Chondrocyte (in vitro differentiated cells): Measurements from ENCODE around the gene VDAC1. TPM values are rescaled to one million over a fixed set of nuclear protein-coding genes. Genes with fewer than 3 reads are reported as not detected.
A peak's percentile ranks its signal among the peaks of the same experiment; 100 is the strongest.

Experiments
- DNase-seq: peaks from one replicate; pipeline ENCODE4 v3.0.0; 2021; ENCODE audit warnings: mixed read lengths, low spot score
- H3K27ac Mint-ChIP-seq: one replicate; pipeline ENCODE4 v1.8.0; 2021; ENCODE audit warnings: mild to moderate bottlenecking, moderate library complexity, mixed read lengths; ENCODE audit not compliant: unreplicated experiment
- H3K27me3 Mint-ChIP-seq: 2 replicates; pipeline ENCODE4 v1.8.0; 2021; ENCODE audit warnings: low read depth, mixed read lengths
- H3K36me3 Mint-ChIP-seq: 2 replicates; pipeline ENCODE4 v1.8.0; 2021; ENCODE audit warnings: low read depth, mixed read lengths
- H3K4me1 Mint-ChIP-seq: 2 replicates; pipeline ENCODE4 v1.8.0; 2021; ENCODE audit warnings: low read depth, mild to moderate bottlenecking, mixed read lengths
- H3K4me3 Mint-ChIP-seq: one replicate; pipeline ENCODE4 v1.8.0; 2021; ENCODE audit warnings: mild to moderate bottlenecking, moderate library complexity, mixed read lengths; ENCODE audit not compliant: unreplicated experiment
- H3K9me3 Mint-ChIP-seq: 2 replicates; pipeline ENCODE4 v1.8.0; 2021; ENCODE audit warnings: low read depth, mixed read lengths
- CTCF ChIP-seq: fragments of 200-600 bp; sonication (generic); IDR thresholded peaks from 2 replicates; pipeline ENCODE4 v1.5.0; 2021; ENCODE audit warnings: antibody characterized with exemption, mild to moderate bottlenecking, moderate library complexity
- long read RNA-seq: library from polyadenylated mRNA; stranded (forward); transcript quantifications from one replicate; pipeline ENCODE4 v2.0.0, GENCODE V29; 2021
- total RNA-seq: library from RNA; stranded (reverse); gene quantifications from 3 replicates; pipeline ENCODE4 v1.2.1, GENCODE V29; 2021

VDAC1 gene, protein sequence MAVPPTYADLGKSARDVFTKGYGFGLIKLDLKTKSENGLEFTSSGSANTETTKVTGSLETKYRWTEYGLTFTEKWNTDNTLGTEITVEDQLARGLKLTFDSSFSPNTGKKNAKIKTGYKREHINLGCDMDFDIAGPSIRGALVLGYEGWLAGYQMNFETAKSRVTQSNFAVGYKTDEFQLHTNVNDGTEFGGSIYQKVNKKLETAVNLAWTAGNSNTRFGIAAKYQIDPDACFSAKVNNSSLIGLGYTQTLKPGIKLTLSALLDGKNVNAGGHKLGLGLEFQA
- total RNA-seq = 138 to 173 TPM (median 143 TPM) in 3 replicates
- long read RNA-seq, transcript VDAC1-203 (9 exons, 1,873 nt) = major isoform, 206 of 275 reads
- long read RNA-seq, transcript VDAC1-202 (9 exons, 1,807 nt) = minor isoform, 49 of 275 reads
- long read RNA-seq, partial matches to known transcripts = 5 of 275 reads
- long read RNA-seq, other reads (novel, unspliced or antisense) = 12 of 275 reads

DNA sequence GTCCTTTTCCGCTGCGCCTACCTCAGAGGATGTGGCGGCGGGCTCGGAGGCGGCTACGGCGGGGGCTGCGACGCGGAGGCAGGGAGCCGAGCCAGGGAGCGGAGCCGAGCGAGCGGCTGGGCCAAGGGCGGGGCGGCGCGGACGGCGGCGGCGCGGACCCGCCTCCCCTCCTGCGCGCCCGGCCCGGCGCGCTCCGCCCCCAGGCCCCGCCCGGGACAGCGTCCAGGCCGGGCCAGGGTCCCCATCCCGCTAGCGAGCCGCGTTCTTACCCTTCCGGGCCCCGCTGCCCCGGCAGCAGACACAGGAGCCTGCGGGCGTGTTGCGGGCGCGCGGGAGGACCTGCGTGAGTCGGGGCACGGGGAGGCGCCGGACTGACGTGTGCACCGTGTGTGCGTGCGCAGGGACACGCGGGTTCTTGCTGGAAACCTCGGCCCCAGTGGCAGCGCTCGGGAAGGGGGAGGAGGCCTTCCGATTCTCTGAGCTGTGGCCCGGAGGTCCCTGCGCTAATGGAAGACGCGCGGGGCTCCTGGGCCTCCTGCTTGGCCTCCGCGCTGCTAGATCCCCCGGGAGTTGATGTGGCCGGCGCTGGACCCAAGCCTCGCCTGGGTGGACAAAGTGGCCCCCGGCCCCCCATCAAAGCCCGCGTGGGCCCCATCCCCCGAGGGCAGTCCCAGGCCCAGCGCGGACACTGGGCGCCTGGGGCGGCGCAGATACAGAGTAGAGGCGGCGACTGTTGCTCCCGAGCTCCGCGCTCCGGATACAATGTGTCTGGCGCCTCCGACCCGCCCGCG is at the start of gene VDAC1:
Gene VDAC1 (minus strand): TSS at position 350 of the 791 bp plus-strand sequence. CDS start 11,963 bp downstream, outside the sequence.
- Mint-ChIP-seq H3K27me3 (no peaks in the 10 kb centered on the region), H3K4me1 (peaks cover 41% of the 10 kb centered on the region), H3K27ac (peak within 1 kb of the TSS; percentile 96), H3K9me3 (no peaks in the 10 kb centered on the region), H3K4me3 (peak within 1 kb of the TSS; percentile 83), H3K36me3 (peaks cover 3% of the 10 kb centered on the region)
- DNase-seq = peak; percentile 94
- peak; percentile 54 for TF ChIP-seq CTCF

DNA sequence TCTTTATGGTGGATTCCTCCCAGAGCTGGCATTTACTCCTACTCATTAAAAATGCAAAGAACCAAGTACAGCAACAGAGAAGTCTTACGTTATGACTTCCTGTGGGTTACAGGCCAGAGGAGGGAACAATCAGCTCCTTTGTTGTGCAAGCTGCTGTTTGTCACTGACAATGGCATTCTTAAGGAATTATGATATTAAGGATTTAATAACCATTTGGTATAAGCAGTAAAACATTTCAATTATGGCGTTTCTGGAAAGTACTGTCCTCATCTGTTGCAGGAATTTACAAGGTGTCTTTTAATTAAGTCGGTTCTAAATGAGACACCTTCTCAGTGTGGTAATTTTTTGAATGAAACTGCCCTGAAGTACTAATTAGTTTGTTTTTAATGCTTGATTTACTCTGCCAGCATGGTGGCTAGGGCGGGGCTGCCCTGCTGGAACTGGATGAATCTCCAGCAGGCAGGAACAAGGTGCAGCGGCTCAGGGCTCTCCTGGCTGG is 49.1 kb upstream of the VDAC1 start:
- TF ChIP-seq CTCF = no peak
- Mint-ChIP-seq H3K36me3 (no peaks in the 10 kb centered on the region), H3K4me1 (peaks cover 5% of the 10 kb centered on the region), H3K9me3 (no peaks in the 10 kb centered on the region), H3K27me3 (peaks cover 3% of the 10 kb centered on the region), H3K4me3 (no peak overlapping the region), H3K27ac (no peak overlapping the region)
- no peak for DNase-seq

DNA sequence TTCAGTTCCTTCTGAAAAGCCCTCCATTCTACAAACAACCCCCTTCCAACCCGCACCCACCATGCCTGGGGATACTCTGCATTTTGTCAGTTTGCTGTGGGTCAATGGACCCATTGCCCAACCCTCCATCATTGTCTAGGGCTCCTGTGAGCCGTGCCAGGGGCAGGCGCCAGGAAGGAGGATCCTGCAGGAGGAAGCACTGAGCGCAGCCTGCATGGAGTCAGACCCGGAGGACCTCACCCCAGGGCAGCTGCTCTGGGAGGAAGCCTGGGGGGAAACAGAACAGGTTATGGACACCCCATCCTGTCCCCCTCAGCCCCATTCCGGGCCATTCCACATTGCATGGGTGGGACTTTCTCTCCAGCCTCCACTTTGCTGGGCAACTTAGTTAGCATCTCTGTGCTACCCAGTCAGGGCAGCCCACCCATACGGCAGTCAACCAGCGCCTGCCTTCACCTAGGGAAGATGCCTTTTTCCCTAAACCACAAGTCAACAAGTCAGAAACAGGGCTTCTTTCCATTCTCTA is 48.6 kb upstream of the VDAC1 start:
- no peak overlapping the region for H3K4me3 Mint-ChIP-seq
- no peaks in the 10 kb centered on the region for H3K9me3 Mint-ChIP-seq
- no peaks in the 10 kb centered on the region for H3K36me3 Mint-ChIP-seq
- H3K4me1 Mint-ChIP-seq = no peaks in the 10 kb centered on the region
- TF ChIP-seq CTCF = no peak
- H3K27ac Mint-ChIP-seq = no peak overlapping the region
- DNase-seq = no peak
- peaks cover 3% of the 10 kb centered on the region for H3K27me3 Mint-ChIP-seq

DNA sequence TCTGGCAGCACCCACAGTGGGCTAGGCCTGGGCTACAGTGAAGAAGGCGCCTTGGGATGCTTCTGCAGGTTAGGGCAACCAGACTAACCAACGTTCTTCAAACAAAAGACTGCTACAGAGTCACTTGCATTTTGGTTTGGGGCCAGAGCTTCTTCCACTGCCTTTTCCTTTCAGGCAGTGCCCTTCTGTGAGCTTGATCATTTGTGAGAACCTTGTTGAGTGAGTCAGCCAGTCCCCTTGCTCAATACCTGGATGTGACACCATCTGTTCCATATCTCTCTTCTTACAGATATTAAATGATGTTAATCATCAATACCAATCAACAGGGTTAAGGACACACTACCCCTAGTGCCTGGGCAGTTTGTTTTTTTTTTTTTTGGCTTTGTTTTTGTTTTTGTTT is 46.5 kb upstream of the VDAC1 start:
- no peak for TF ChIP-seq CTCF
- H3K9me3 Mint-ChIP-seq = no peaks in the 10 kb centered on the region
- peaks cover 3% of the 10 kb centered on the region for H3K27me3 Mint-ChIP-seq
- H3K27ac Mint-ChIP-seq = no peak overlapping the region
- DNase-seq = no peak
- H3K36me3 Mint-ChIP-seq = no peaks in the 10 kb centered on the region
- no peak overlapping the region for H3K4me3 Mint-ChIP-seq
- H3K4me1 Mint-ChIP-seq = no peaks in the 10 kb centered on the region

DNA sequence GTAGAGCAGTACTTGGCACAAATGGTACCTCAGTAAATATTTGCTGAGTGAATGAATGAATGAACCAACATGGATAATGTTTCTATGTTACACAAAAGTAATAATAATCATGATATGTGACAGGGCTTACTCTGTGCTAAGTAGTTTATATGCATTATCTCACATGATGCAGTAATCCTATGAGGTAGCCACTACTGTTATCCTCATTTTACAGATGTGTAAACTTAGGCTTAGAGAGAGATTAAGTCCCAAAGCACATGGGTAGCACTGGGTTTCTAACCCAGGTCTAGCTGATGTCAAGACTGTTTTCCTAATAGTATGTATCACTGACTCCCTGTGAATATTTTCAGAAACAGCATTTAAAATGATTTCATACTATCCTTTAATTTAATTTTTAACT is 44.1 kb upstream of the VDAC1 start:
- H3K4me1 Mint-ChIP-seq = no peaks in the 10 kb centered on the region
- no peaks in the 10 kb centered on the region for H3K36me3 Mint-ChIP-seq
- no peak for TF ChIP-seq CTCF
- H3K9me3 Mint-ChIP-seq = no peaks in the 10 kb centered on the region
- H3K27ac Mint-ChIP-seq = no peak overlapping the region
- no peak for DNase-seq
- no peaks in the 10 kb centered on the region for H3K27me3 Mint-ChIP-seq
- H3K4me3 Mint-ChIP-seq = no peak overlapping the region
